B cell (primary cell): ENCODE results near the gene CKMT1A.
"Not testable (repeated sequence)": the region's sequence is repeated elsewhere in the genome, so short reads cannot be mapped to it uniquely, and the experiment has no call there.

ENCODE experiments used
- CTCF ChIP-seq: fragments of 200-600 bp; IDR thresholded peaks from one replicate; pipeline ENCODE4 v1.8.0; 2022; ENCODE audit warnings: antibody characterized with exemption, mild to moderate bottlenecking
- EZH2 ChIP-seq: IDR thresholded peaks from 2 replicates; pipeline ENCODE4 v1.6.1; 2012; ENCODE audit warnings: borderline replicate concordance, low read depth, mild to moderate bottlenecking, moderate library complexity, low read length; ENCODE audit not compliant: insufficient read depth, poor library complexity, severe bottlenecking

- TF ChIP-seq CTCF, EZH2: not testable (repeated sequence)
These were observed at the start of gene CKMT1A for GRCh38 chr15:43693148-43694022.
